Fibroblast of pulmonary artery (primary cell): ENCODE data around the gene CRAT.

Source experiments
- DNase-seq: peaks from one replicate; pipeline ENCODE4 v3.0.0-alpha.2; 2010; ENCODE audit warnings: low read depth
- H3K4me3 ChIP-seq: replicated peaks from 2 replicates; pipeline ENCODE4 v1.5.1; 2011; ENCODE audit warnings: low read depth, mild to moderate bottlenecking, control low read depth, low read length, moderate library complexity
- CTCF ChIP-seq: IDR thresholded peaks from 2 replicates; pipeline ENCODE4 v1.5.1; 2011; ENCODE audit warnings: mild to moderate bottlenecking, control low read depth, low read length, inconsistent platforms; ENCODE audit errors: missing control alignments

The CRAT gene

GRCh38 chr9:129060991-129061390 lies 49.6 kb downstream of the CRAT start:
- no peak for DNase-seq
- TF ChIP-seq CTCF, result no peak
- H3K4me3 ChIP-seq, result no peak overlapping the region

- H3K4me3 ChIP-seq, result no peak overlapping the region
- no peak for TF ChIP-seq CTCF
- no peak for DNase-seq
Measured at GRCh38 chr9:129059796-129060785, 50.5 kb downstream of the CRAT start.

- no peak overlapping the region for H3K4me3 ChIP-seq
- TF ChIP-seq CTCF, result no peak
- peak; percentile 33 for DNase-seq
Measured at GRCh38 chr9:129058965-129059795, 51.4 kb downstream of the CRAT start.

- TF ChIP-seq CTCF, result no peak
- H3K4me3 ChIP-seq, result no peak overlapping the region
- DNase-seq, result no peak
Measured at GRCh38 chr9:129054163-129054851, 56.3 kb downstream of the CRAT start.

GRCh38 chr9:129053020-129053419 lies 57.6 kb downstream of the CRAT start:
- DNase-seq, result no peak
- no peak for TF ChIP-seq CTCF
- H3K4me3 ChIP-seq, result no peak overlapping the region

GRCh38 chr9:129052592-129052991 lies 58.0 kb downstream of the CRAT start:
- TF ChIP-seq CTCF, result no peak
- no peak for DNase-seq
- H3K4me3 ChIP-seq, result no peak overlapping the region
